GM23338 (cell line): ENCODE results near the gene PCSK2. TPM values are rescaled to one million over a fixed set of nuclear protein-coding genes. Genes with fewer than 3 reads are reported as not detected.

Experiments used
- ATAC-seq: fragments of 200-7000 bp; cut with Tn5 transposase; 3 replicates; pipeline ENCODE4 v1.9.1; 2020
- DNase-seq: peaks from one replicate; pipeline ENCODE4 v3.0.0-alpha.2; 2015; ENCODE audit warnings: low spot score
- H2AFZ ChIP-seq: fragments of 200-600 bp; sonication (generic); 2 replicates; pipeline ENCODE4 v1.8.0; 2016; ENCODE audit warnings: antibody characterized with exemption, mild to moderate bottlenecking, moderate library complexity
- H3F3A ChIP-seq: fragments of 200-600 bp; sonication (generic); replicated peaks from 2 replicates; pipeline ENCODE4 v1.8.0; 2017; ENCODE audit warnings: antibody characterized with exemption, mixed run types, low read depth
- H3K27ac ChIP-seq: fragments of 200-600 bp; sonication (generic); 2 replicates; pipeline ENCODE4 v1.6.1; 2016; ENCODE audit warnings: low read depth
- H3K27me3 ChIP-seq: fragments of 200-600 bp; sonication (generic); 2 replicates; pipeline ENCODE4 v1.8.0; 2016; ENCODE audit warnings: mild to moderate bottlenecking, mixed run types, moderate library complexity; ENCODE audit not compliant: insufficient read depth
- H3K36me3 ChIP-seq: fragments of 200-600 bp; sonication (generic); 2 replicates; pipeline ENCODE4 v1.8.0; 2016; ENCODE audit warnings: mild to moderate bottlenecking; ENCODE audit not compliant: insufficient read depth
- H3K4me1 ChIP-seq: fragments of 200-600 bp; sonication (generic); 2 replicates; pipeline ENCODE4 v1.8.0; 2016; ENCODE audit warnings: mild to moderate bottlenecking, moderate library complexity; ENCODE audit not compliant: insufficient read depth
- H3K4me2 ChIP-seq: fragments of 200-600 bp; sonication (generic); 2 replicates; pipeline ENCODE4 v1.7.1; 2017; ENCODE audit warnings: mixed run types
- H3K4me3 ChIP-seq: fragments of 200-600 bp; sonication (generic); 2 replicates; pipeline ENCODE4 v1.6.1; 2016; ENCODE audit warnings: mixed run types
- H3K79me2 ChIP-seq: fragments of 200-600 bp; sonication (generic); replicated peaks from 2 replicates; pipeline ENCODE4 v1.8.0; 2017; ENCODE audit warnings: mild to moderate bottlenecking; ENCODE audit not compliant: insufficient read depth
- H3K9me2 ChIP-seq: fragments of 200-600 bp; sonication (generic); 2 replicates; pipeline ENCODE4 v1.8.0; 2017; ENCODE audit not compliant: insufficient read depth
- H4K20me1 ChIP-seq: fragments of 200-600 bp; sonication (generic); replicated peaks from 2 replicates; pipeline ENCODE4 v1.8.0; 2017; ENCODE audit warnings: mild to moderate bottlenecking; ENCODE audit not compliant: insufficient read depth
- H3K27ac Mint-ChIP-seq: 2 replicates; pipeline ENCODE4 v1.8.0; 2020; ENCODE audit warnings: inconsistent platforms, mild to moderate bottlenecking, moderate library complexity, mixed read lengths
- H3K27me3 Mint-ChIP-seq: 3 replicates; pipeline ENCODE4 v1.8.0; 2022; ENCODE audit warnings: low read depth, mild to moderate bottlenecking, moderate library complexity, mixed read lengths, inconsistent platforms; ENCODE audit not compliant: insufficient read depth, poor library complexity
- H3K36me3 Mint-ChIP-seq: 3 replicates; pipeline ENCODE4 v1.8.0; 2021; ENCODE audit warnings: low read depth, mild to moderate bottlenecking, inconsistent platforms, moderate library complexity, mixed read lengths
- H3K4me1 Mint-ChIP-seq: 3 replicates; pipeline ENCODE4 v1.8.0; 2020; ENCODE audit warnings: mild to moderate bottlenecking, inconsistent platforms, mixed read lengths
- H3K4me3 Mint-ChIP-seq: 3 replicates; pipeline ENCODE4 v1.8.0; 2021; ENCODE audit warnings: moderate library complexity, mild to moderate bottlenecking, inconsistent platforms, mixed read lengths
- H3K9me3 Mint-ChIP-seq: 3 replicates; pipeline ENCODE4 v1.8.0; 2020; ENCODE audit warnings: moderate library complexity, mild to moderate bottlenecking, inconsistent platforms, mixed read lengths
- CREB1 ChIP-seq: fragments of 250-450 bp; sonication (Bioruptor Pico); IDR thresholded peaks from 2 replicates; pipeline ENCODE4 v1.5.0; 2020; ENCODE audit warnings: low read depth, mild to moderate bottlenecking, moderate library complexity
- CTCF ChIP-seq, 2 experiments: fragments of 200-600 bp in 1 of 2; sonication (generic) in 1 of 2; conservative IDR thresholded peaks; 2 replicates each; pipeline versions ENCODE4 v1.5.1 to v1.6.1; 2016 to 2017; ENCODE audit warnings: antibody characterized with exemption in 2 of 2, low read depth in 2 of 2, mild to moderate bottlenecking in 2 of 2, moderate library complexity in 1 of 2
- ETS1 ChIP-seq: IDR thresholded peaks from 2 replicates; pipeline ENCODE4 v1.6.1; 2016; ENCODE audit warnings: antibody characterized with exemption
- EZH2 ChIP-seq: fragments of 200-600 bp; sonication (generic); IDR thresholded peaks from one replicate; pipeline ENCODE4 v1.8.0; 2017; ENCODE audit warnings: antibody characterized with exemption, mild to moderate bottlenecking, low read depth; ENCODE audit not compliant: unreplicated experiment
- EZH2phosphoT487 ChIP-seq: fragments of 200-600 bp; sonication (generic); IDR thresholded peaks from one replicate; pipeline ENCODE4 v1.8.1; 2018; ENCODE audit warnings: antibody characterized with exemption; ENCODE audit not compliant: unreplicated experiment
- JUNB ChIP-seq: IDR thresholded peaks from one replicate; pipeline ENCODE4 v1.6.1; 2016; ENCODE audit warnings: antibody characterized with exemption; ENCODE audit not compliant: unreplicated experiment
- NANOG ChIP-seq: IDR thresholded peaks from 2 replicates; pipeline ENCODE4 v1.6.1; 2016; ENCODE audit warnings: antibody characterized with exemption, borderline replicate concordance
- POLR2AphosphoS5 ChIP-seq: IDR thresholded peaks from 2 replicates; pipeline ENCODE4 v1.6.1; 2016; ENCODE audit warnings: antibody characterized with exemption, low read depth
- REST ChIP-seq: IDR thresholded peaks from one replicate; pipeline ENCODE4 v1.6.1; 2018; ENCODE audit warnings: antibody characterized with exemption; ENCODE audit not compliant: unreplicated experiment
- STAT1 ChIP-seq: IDR thresholded peaks from one replicate; pipeline ENCODE4 v1.6.1; 2016; ENCODE audit warnings: antibody characterized with exemption; ENCODE audit not compliant: unreplicated experiment
- ZNF114 ChIP-seq: fragments of 250-450 bp; sonication (Bioruptor Pico); IDR thresholded peaks from 2 replicates; pipeline ENCODE4 v1.5.0; 2020; ENCODE audit warnings: mild to moderate bottlenecking, moderate library complexity
- ZNF331 ChIP-seq: fragments of 250-450 bp; sonication (Bioruptor Pico); IDR thresholded peaks from 2 replicates; pipeline ENCODE4 v1.5.0; 2020; ENCODE audit warnings: low read depth, mild to moderate bottlenecking, moderate library complexity
- ZNF462 ChIP-seq: fragments of 250-450 bp; sonication (Bioruptor Pico); IDR thresholded peaks from 2 replicates; pipeline ENCODE4 v1.5.0; 2020; ENCODE audit warnings: mild to moderate bottlenecking, moderate library complexity
- polyA plus RNA-seq: library from polyadenylated mRNA; unstranded; fragments of >200 nt; fragmentation: Nextera tagmentation; extraction: Ambion mirVana; gene quantifications from 2 replicates; pipeline ENCODE4 v1.2.1, GENCODE V29; 2016
- total RNA-seq: library from RNA; depleted of rRNA; stranded (reverse); fragments of >200 nt; shearing (Covaris generic); gene quantifications from 2 replicates; pipeline ENCODE4 v1.2.3, GENCODE V29; 2014

The PCSK2 gene
- total and polyA plus RNA-seq, 2 experiments from 2014 or later = 0.37 to 1.1 TPM

- no peak overlapping the region for H3K4me3 Mint-ChIP-seq
- no peaks in the 10 kb centered on the region for H3K36me3 ChIP-seq
- no peaks in the 10 kb centered on the region for H3K4me1 ChIP-seq
- H3K4me2 ChIP-seq = no peak overlapping the region
- no peaks in the 10 kb centered on the region for H3K9me2 ChIP-seq
- no peak overlapping the region for H3K4me3 ChIP-seq
- no peaks in the 10 kb centered on the region for H3K27me3 ChIP-seq
- no peaks in the 10 kb centered on the region for H4K20me1 ChIP-seq
- H3K27ac Mint-ChIP-seq = no peak overlapping the region
- H3K9me3 Mint-ChIP-seq = no peaks in the 10 kb centered on the region
- H3K27ac ChIP-seq = no peak overlapping the region
- no peaks in the 10 kb centered on the region for H3F3A ChIP-seq
- DNase-seq (no peak), ATAC-seq (no peak)
- H3K27me3 Mint-ChIP-seq = no peaks in the 10 kb centered on the region
- H3K4me1 Mint-ChIP-seq = no peaks in the 10 kb centered on the region
- H3K79me2 ChIP-seq = no peaks in the 10 kb centered on the region
- H2AFZ ChIP-seq = peak overlapping the region; percentile 59; the same call in 1 of the 2 replicates
- TF ChIP-seq EZH2phosphoT487 (no peak), REST (no peak), JUNB (no peak), ETS1 (no peak), ZNF331 (no peak), STAT1 (no peak), EZH2 (no peak), NANOG (no peak), CTCF (conservative IDR thresholded peaks at IDR 0.05; ENCODE audit: low read depth in 2 of 2) (no peak), CREB1 (CRISPR knock-in tag) (no peak), POLR2AphosphoS5 (no peak), ZNF114 (CRISPR knock-in tag) (no peak), ZNF462 (CRISPR knock-in tag) (no peak)
- H3K36me3 Mint-ChIP-seq = no peaks in the 10 kb centered on the region
Observed at GRCh38 chr20:17482536-17482935, 255.7 kb downstream of the PCSK2 start.
